Vagina (tissue), 2 donors: Measurements from ENCODE around the gene KCNN4.

ENCODE experiments used
- CTCF ChIP-seq, 3 experiments: fragments of 450-650 bp in 2 of 3; fragments of 200-600 bp in 1 of 3; sonication (generic) in 1 of 3; IDR thresholded peaks; one replicate each; pipeline ENCODE4 v1.5.1; 2017 to 2019; ENCODE audit warnings: antibody characterized with exemption in 3 of 3, mild to moderate bottlenecking in 2 of 3, moderate library complexity in 2 of 3
- POLR2A ChIP-seq, 2 donors: fragments of 450-650 bp; IDR thresholded peaks; one replicate each; pipeline ENCODE4 v1.6.1; 2017; ENCODE audit warnings: antibody characterized with exemption in 2 of 2, mild to moderate bottlenecking in 2 of 2, moderate library complexity in 2 of 2

- TF ChIP-seq CTCF (IDR thresholded peaks at IDR 0.05) (no peak), POLR2A (IDR thresholded peaks at IDR 0.05) (no peak)
Observed at GRCh38 chr19:43811837-43812236, 31.1 kb upstream of the KCNN4 start.
